Measurements from ENCODE around the gene ZSWIM7. TPM values are rescaled to one million over a fixed set of nuclear protein-coding genes. Genes with fewer than 3 reads are reported as not detected.
"Not testable (repeated sequence)": the region's sequence is repeated elsewhere in the genome, so short reads cannot be mapped to it uniquely, and the experiment has no call there.

ZSWIM7 gene
- total RNA-seq, 1 experiment from 2014 or later: 13.8 TPM

GRCh38 chr17:15981208-15981607 is 18.3 kb downstream of the ZSWIM7 start:
- no peaks in the 10 kb centered on the region for H3K27me3 Mint-ChIP-seq (ENCODE audit: insufficient read depth, unreplicated experiment)
- H3K4me3 Mint-ChIP-seq (ENCODE audit: unreplicated experiment): no peak overlapping the region
- intact Hi-C loops (cut with micrococcal nuclease; ENCODE audit: unreplicated experiment): no loop called here
- CTCF ChIA-PET: no interaction called here
- DNase-seq: no peak
- no peaks in the 10 kb centered on the region for H3K9me3 Mint-ChIP-seq (ENCODE audit: unreplicated experiment)
- peaks cover 14% of the 10 kb centered on the region for H3K36me3 Mint-ChIP-seq (ENCODE audit: insufficient read depth, unreplicated experiment)
- no peaks in the 10 kb centered on the region for H3K36me3 ChIP-seq (ENCODE audit: control insufficient read depth, insufficient read depth, low read length)
- no TSS peak for BruUV-seq (replicated peaks)
- H3K27ac Mint-ChIP-seq (ENCODE audit: unreplicated experiment): no peak overlapping the region
- POLR2A ChIA-PET: no interaction called here
- TF ChIP-seq CTCF (IDR thresholded peaks at IDR 0.05; ENCODE audit: insufficient read depth in 1 of 2, low read depth in 1 of 2, low read length in 1 of 2, severe bottlenecking in 1 of 2, unreplicated experiment in 1 of 2): no peak
- H3K27me3 ChIP-seq (replicated peaks; ENCODE audit: control insufficient read depth, insufficient read depth, low read length): no peaks in the 10 kb centered on the region
- no peak overlapping the region for H3K4me3 ChIP-seq (ENCODE audit: low read depth, low read length)
- no peaks in the 10 kb centered on the region for H3K4me1 ChIP-seq
- no peaks in the 10 kb centered on the region for H3K4me1 Mint-ChIP-seq (ENCODE audit: low read depth, unreplicated experiment)
- no peaks in the 10 kb centered on the region for H3K9me3 ChIP-seq

GRCh38 chr17:15979013-15979412 is 20.5 kb downstream of the ZSWIM7 start:
- CTCF ChIA-PET: interaction anchor here (0.6 kb wide), 1 partner anchor 32 kb away, joined by 3 read pairs; no protein-coding TSS in a partner anchor
- peaks cover 13% of the 10 kb centered on the region for H3K36me3 Mint-ChIP-seq (ENCODE audit: insufficient read depth, unreplicated experiment)
- DNase-seq; H3K9me3 ChIP-seq; H3K4me1 Mint-ChIP-seq (ENCODE audit: low read depth, unreplicated experiment); H3K9me3 Mint-ChIP-seq (ENCODE audit: unreplicated experiment); POLR2A ChIA-PET; BruUV-seq (replicated peaks); H3K27me3 Mint-ChIP-seq (ENCODE audit: insufficient read depth, unreplicated experiment); H3K27ac Mint-ChIP-seq (ENCODE audit: unreplicated experiment); H3K36me3 ChIP-seq (ENCODE audit: control insufficient read depth, insufficient read depth, low read length); intact Hi-C loops (cut with micrococcal nuclease; ENCODE audit: unreplicated experiment); H3K27me3 ChIP-seq (replicated peaks; ENCODE audit: control insufficient read depth, insufficient read depth, low read length); H3K4me3 ChIP-seq (ENCODE audit: low read depth, low read length); H3K4me3 Mint-ChIP-seq (ENCODE audit: unreplicated experiment); H3K4me1 ChIP-seq: not testable (repeated sequence)

- H3K9me3 Mint-ChIP-seq (ENCODE audit: unreplicated experiment): no peaks in the 10 kb centered on the region
- no peak overlapping the region for H3K27ac Mint-ChIP-seq (ENCODE audit: unreplicated experiment)
- H3K4me3 Mint-ChIP-seq (ENCODE audit: unreplicated experiment): no peak overlapping the region
- no peaks in the 10 kb centered on the region for H3K9me3 ChIP-seq
- H3K27me3 Mint-ChIP-seq (ENCODE audit: insufficient read depth, unreplicated experiment): no peaks in the 10 kb centered on the region
- no peaks in the 10 kb centered on the region for H3K36me3 ChIP-seq (ENCODE audit: control insufficient read depth, insufficient read depth, low read length)
- POLR2A ChIA-PET: no interaction called here
- no peak for DNase-seq
- BruUV-seq (replicated peaks): no TSS peak
- intact Hi-C loops (cut with micrococcal nuclease; ENCODE audit: unreplicated experiment): no loop called here
- TF ChIP-seq CTCF (IDR thresholded peaks at IDR 0.05; ENCODE audit: insufficient read depth in 1 of 2, low read depth in 1 of 2, low read length in 1 of 2, severe bottlenecking in 1 of 2, unreplicated experiment in 1 of 2): no peak
- no peaks in the 10 kb centered on the region for H3K4me1 ChIP-seq
- H3K36me3 Mint-ChIP-seq (ENCODE audit: insufficient read depth, unreplicated experiment): peaks cover 13% of the 10 kb centered on the region
- no peaks in the 10 kb centered on the region for H3K4me1 Mint-ChIP-seq (ENCODE audit: low read depth, unreplicated experiment)
- no peaks in the 10 kb centered on the region for H3K27me3 ChIP-seq (replicated peaks; ENCODE audit: control insufficient read depth, insufficient read depth, low read length)
- H3K4me3 ChIP-seq (ENCODE audit: low read depth, low read length): no peak overlapping the region
- CTCF ChIA-PET: no interaction called here
These were observed 20.9 kb downstream of the ZSWIM7 start for GRCh38 chr17:15978606-15979005.

GRCh38 chr17:15977894-15978293 is 21.6 kb downstream of the ZSWIM7 start:
- POLR2A ChIA-PET: no interaction called here
- no peaks in the 10 kb centered on the region for H3K4me1 Mint-ChIP-seq (ENCODE audit: low read depth, unreplicated experiment)
- Histone ChIP-seq H3K9me3 (no peaks in the 10 kb centered on the region), H3K36me3 (ENCODE audit: control insufficient read depth, insufficient read depth, low read length) (no peaks in the 10 kb centered on the region), H3K4me1 (no peaks in the 10 kb centered on the region), H3K27me3 (replicated peaks; ENCODE audit: control insufficient read depth, insufficient read depth, low read length) (no peaks in the 10 kb centered on the region), H3K4me3 (ENCODE audit: low read depth, low read length) (no peak overlapping the region)
- DNase-seq: no peak
- H3K9me3 Mint-ChIP-seq (ENCODE audit: unreplicated experiment): no peaks in the 10 kb centered on the region
- H3K27me3 Mint-ChIP-seq (ENCODE audit: insufficient read depth, unreplicated experiment): no peaks in the 10 kb centered on the region
- no TSS peak for BruUV-seq (replicated peaks)
- CTCF ChIA-PET: no interaction called here
- H3K4me3 Mint-ChIP-seq (ENCODE audit: unreplicated experiment): no peak overlapping the region
- H3K36me3 Mint-ChIP-seq (ENCODE audit: insufficient read depth, unreplicated experiment): peaks cover 13% of the 10 kb centered on the region
- no peak overlapping the region for H3K27ac Mint-ChIP-seq (ENCODE audit: unreplicated experiment)
- intact Hi-C loops (cut with micrococcal nuclease; ENCODE audit: unreplicated experiment): no loop called here
- no peak for TF ChIP-seq CTCF (IDR thresholded peaks at IDR 0.05; ENCODE audit: insufficient read depth in 1 of 2, low read depth in 1 of 2, low read length in 1 of 2, severe bottlenecking in 1 of 2, unreplicated experiment in 1 of 2)
